ENCODE data around the gene NAA15.
"Not testable (repeated sequence)": the region's sequence is repeated elsewhere in the genome, so short reads cannot be mapped to it uniquely, and the experiment has no call there.

NAA15 gene

DNA sequence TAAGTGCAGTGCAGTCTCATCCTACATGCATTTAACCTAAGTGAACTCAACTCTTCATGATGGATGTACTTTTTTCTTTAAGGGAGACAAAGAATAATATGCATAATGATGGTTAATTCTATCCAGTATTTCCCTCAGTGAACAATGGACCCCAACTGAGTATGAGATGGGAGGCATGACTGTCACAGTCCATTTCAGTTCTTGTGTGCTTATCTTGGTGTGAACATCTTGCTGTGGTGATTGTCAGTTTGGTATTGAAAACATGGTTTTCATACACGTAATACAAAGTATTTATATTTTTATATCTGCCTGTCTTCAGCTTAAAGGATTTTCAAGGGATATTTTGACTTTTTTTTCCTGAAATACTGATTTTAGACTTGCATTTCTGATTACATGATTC is 72.9 kb downstream of the NAA15 start:
- H3K9me3 ChIP-seq (ENCODE audit: low read length), result no peaks in the 10 kb centered on the region
- H3K4me1 ChIP-seq (ENCODE audit: insufficient read depth, low read length), result no peaks in the 10 kb centered on the region
- H3K27ac ChIP-seq (ENCODE audit: low read depth, low read length), result no peak overlapping the region
- H3K36me3 ChIP-seq (ENCODE audit: insufficient read depth, low read length), result peaks cover 40% of the 10 kb centered on the region
- no peak overlapping the region for H3K4me3 ChIP-seq (ENCODE audit: low read depth in 1 of 2, low read length in 2 of 2)
- no peak overlapping the region for H3K9ac ChIP-seq (ENCODE audit: low read length)
- H3K27me3 ChIP-seq (ENCODE audit: control insufficient read depth in 1 of 2, insufficient read depth in 2 of 2, low read length in 2 of 2), result no peaks in the 10 kb centered on the region

GRCh38 chr4:139386421-139386820 is 85.1 kb downstream of the NAA15 start:
- Histone ChIP-seq H3K4me3 (ENCODE audit: low read depth in 1 of 2, low read length in 2 of 2) (no peak overlapping the region), H3K27ac (ENCODE audit: low read depth, low read length) (no peak overlapping the region), H3K9me3 (ENCODE audit: low read length) (no peaks in the 10 kb centered on the region), H3K27me3 (ENCODE audit: control insufficient read depth in 1 of 2, insufficient read depth in 2 of 2, low read length in 2 of 2) (no peaks in the 10 kb centered on the region), H3K9ac (ENCODE audit: low read length) (no peak overlapping the region), H3K36me3 (ENCODE audit: insufficient read depth, low read length) (peaks cover 25% of the 10 kb centered on the region), H3K4me1 (ENCODE audit: insufficient read depth, low read length) (no peaks in the 10 kb centered on the region)

- Histone ChIP-seq H3K4me1 (ENCODE audit: insufficient read depth, low read length) (no peaks in the 10 kb centered on the region), H3K9ac (ENCODE audit: low read length) (no peak overlapping the region), H3K36me3 (ENCODE audit: insufficient read depth, low read length) (peaks cover 25% of the 10 kb centered on the region), H3K27me3 (ENCODE audit: control insufficient read depth in 1 of 2, insufficient read depth in 2 of 2, low read length in 2 of 2) (no peaks in the 10 kb centered on the region), H3K27ac (ENCODE audit: low read depth, low read length) (no peak overlapping the region), H3K9me3 (ENCODE audit: low read length) (no peaks in the 10 kb centered on the region), H3K4me3 (ENCODE audit: low read depth in 1 of 2, low read length in 2 of 2) (no peak overlapping the region)
Measured at GRCh38 chr4:139389102-139389501, 87.8 kb downstream of the NAA15 start.

DNA sequence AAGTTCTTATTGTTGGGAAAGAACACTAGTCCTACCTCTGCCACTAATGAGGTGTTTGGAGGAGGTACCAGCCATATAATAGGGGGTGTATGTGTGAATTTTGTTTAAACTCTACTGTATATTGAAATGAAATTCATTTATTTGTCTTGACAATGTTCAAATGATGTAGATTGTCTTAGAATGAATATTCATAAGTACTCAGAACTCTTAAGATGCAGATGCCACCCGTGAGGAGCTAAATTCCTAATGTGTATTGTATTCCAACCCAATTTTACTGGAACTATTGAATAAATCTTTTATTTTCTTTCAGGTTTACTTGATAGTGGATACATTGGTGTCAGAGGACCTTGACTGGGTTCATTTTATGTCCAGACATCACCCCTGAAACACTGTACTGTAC is 88.7 kb downstream of the NAA15 start:
- Histone ChIP-seq H3K27ac (ENCODE audit: low read depth, low read length) (no peak overlapping the region), H3K9ac (ENCODE audit: low read length) (no peak overlapping the region), H3K9me3 (ENCODE audit: low read length) (no peaks in the 10 kb centered on the region), H3K4me1 (ENCODE audit: insufficient read depth, low read length) (no peaks in the 10 kb centered on the region), H3K36me3 (ENCODE audit: insufficient read depth, low read length) (peaks cover 25% of the 10 kb centered on the region), H3K4me3 (ENCODE audit: low read depth in 1 of 2, low read length in 2 of 2) (no peak overlapping the region), H3K27me3 (ENCODE audit: control insufficient read depth in 1 of 2, insufficient read depth in 2 of 2, low read length in 2 of 2) (no peaks in the 10 kb centered on the region)

- H3K4me1 ChIP-seq (ENCODE audit: insufficient read depth, low read length), result no peaks in the 10 kb centered on the region
- H3K27ac ChIP-seq (ENCODE audit: low read depth, low read length), result no peak overlapping the region
- no peaks in the 10 kb centered on the region for H3K27me3 ChIP-seq (ENCODE audit: control insufficient read depth in 1 of 2, insufficient read depth in 2 of 2, low read length in 2 of 2)
- H3K9ac ChIP-seq (ENCODE audit: low read length), result no peak overlapping the region
- peaks cover 16% of the 10 kb centered on the region for H3K36me3 ChIP-seq (ENCODE audit: insufficient read depth, low read length)
- H3K4me3 ChIP-seq (ENCODE audit: low read depth in 1 of 2, low read length in 2 of 2), result no peak overlapping the region
- no peaks in the 10 kb centered on the region for H3K9me3 ChIP-seq (ENCODE audit: low read length)
Measured at GRCh38 chr4:139391731-139392130, 90.4 kb downstream of the NAA15 start.

DNA sequence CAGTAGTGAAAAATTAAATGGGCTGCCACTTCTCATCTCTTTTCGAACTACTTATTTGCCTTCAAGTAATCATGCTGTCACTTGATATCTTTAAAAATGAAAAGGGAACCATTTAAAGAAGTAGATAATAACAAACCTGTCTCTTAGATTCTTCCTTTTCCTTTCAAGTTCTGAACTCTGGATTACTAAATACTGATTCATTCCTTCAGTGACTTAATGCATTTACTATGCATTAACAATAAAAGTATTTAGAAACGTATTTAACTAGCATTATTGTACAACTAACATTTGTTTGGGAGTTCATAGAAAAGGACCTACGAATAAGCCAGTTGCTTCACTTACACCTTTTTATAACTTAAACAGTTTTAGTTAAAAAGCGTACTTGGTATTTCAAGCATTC is 91.5 kb downstream of the NAA15 start:
- no peaks in the 10 kb centered on the region for H3K9me3 ChIP-seq (ENCODE audit: low read length)
- no peaks in the 10 kb centered on the region for H3K4me1 ChIP-seq (ENCODE audit: insufficient read depth, low read length)
- H3K36me3 ChIP-seq (ENCODE audit: insufficient read depth, low read length), result peaks cover 12% of the 10 kb centered on the region
- H3K27ac ChIP-seq (ENCODE audit: low read depth, low read length), result no peak overlapping the region
- H3K4me3 ChIP-seq (ENCODE audit: low read depth in 1 of 2, low read length in 2 of 2), result no peak overlapping the region
- no peak overlapping the region for H3K9ac ChIP-seq (ENCODE audit: low read length)
- H3K27me3 ChIP-seq (ENCODE audit: control insufficient read depth in 1 of 2, insufficient read depth in 2 of 2, low read length in 2 of 2), result no peaks in the 10 kb centered on the region

GRCh38 chr4:139401368-139401767 is 100.1 kb downstream of the NAA15 start:
- no peaks in the 10 kb centered on the region for H3K36me3 ChIP-seq (ENCODE audit: insufficient read depth, low read length)
- H3K27me3 ChIP-seq (ENCODE audit: control insufficient read depth in 1 of 2, insufficient read depth in 2 of 2, low read length in 2 of 2), result no peaks in the 10 kb centered on the region
- no peak overlapping the region for H3K4me3 ChIP-seq (ENCODE audit: low read depth in 1 of 2, low read length in 2 of 2)
- H3K9me3 ChIP-seq (ENCODE audit: low read length), result no peaks in the 10 kb centered on the region
- no peaks in the 10 kb centered on the region for H3K4me1 ChIP-seq (ENCODE audit: insufficient read depth, low read length)
- no peak overlapping the region for H3K9ac ChIP-seq (ENCODE audit: low read length)
- H3K27ac ChIP-seq (ENCODE audit: low read depth, low read length), result no peak overlapping the region

DNA sequence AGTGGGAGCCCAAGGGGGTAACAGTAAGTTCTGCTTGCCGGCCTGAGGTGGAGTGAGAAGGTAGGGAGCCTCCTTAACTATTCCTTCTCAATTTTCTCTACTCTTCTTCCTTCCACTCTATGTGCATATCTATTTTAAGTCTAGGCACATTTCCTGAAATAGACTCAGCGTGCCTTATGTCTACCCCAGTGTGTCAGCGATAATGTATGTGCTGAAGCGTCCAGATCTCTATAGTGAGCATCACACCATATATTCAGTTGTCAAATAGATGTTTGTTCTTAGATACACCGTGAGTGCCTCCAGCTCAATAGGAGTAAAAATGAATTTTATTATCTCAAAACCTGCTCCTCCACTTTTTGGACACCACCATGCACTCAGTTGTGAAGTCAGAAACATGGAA is 101.1 kb downstream of the NAA15 start:
- Histone ChIP-seq H3K9me3 (ENCODE audit: low read length) (no peaks in the 10 kb centered on the region), H3K36me3 (ENCODE audit: insufficient read depth, low read length) (no peaks in the 10 kb centered on the region), H3K27me3 (ENCODE audit: control insufficient read depth in 1 of 2, insufficient read depth in 2 of 2, low read length in 2 of 2) (no peaks in the 10 kb centered on the region), H3K4me3 (ENCODE audit: low read depth in 1 of 2, low read length in 2 of 2) (no peak overlapping the region), H3K4me1 (ENCODE audit: insufficient read depth, low read length) (no peaks in the 10 kb centered on the region), H3K9ac (ENCODE audit: low read length) (no peak overlapping the region), H3K27ac (ENCODE audit: low read depth, low read length) (no peak overlapping the region)

GRCh38 chr4:139403462-139403861 is 102.2 kb downstream of the NAA15 start:
- H3K27me3 ChIP-seq (ENCODE audit: control insufficient read depth in 1 of 2, insufficient read depth in 2 of 2, low read length in 2 of 2), result no peaks in the 10 kb centered on the region
- no peaks in the 10 kb centered on the region for H3K36me3 ChIP-seq (ENCODE audit: insufficient read depth, low read length)
- H3K9me3 ChIP-seq (ENCODE audit: low read length), result no peaks in the 10 kb centered on the region
- no peak overlapping the region for H3K9ac ChIP-seq (ENCODE audit: low read length)
- no peaks in the 10 kb centered on the region for H3K4me1 ChIP-seq (ENCODE audit: insufficient read depth, low read length)
- H3K4me3 ChIP-seq (ENCODE audit: low read depth in 1 of 2, low read length in 2 of 2), result no peak overlapping the region
- H3K27ac ChIP-seq (ENCODE audit: low read depth, low read length), result no peak overlapping the region

DNA sequence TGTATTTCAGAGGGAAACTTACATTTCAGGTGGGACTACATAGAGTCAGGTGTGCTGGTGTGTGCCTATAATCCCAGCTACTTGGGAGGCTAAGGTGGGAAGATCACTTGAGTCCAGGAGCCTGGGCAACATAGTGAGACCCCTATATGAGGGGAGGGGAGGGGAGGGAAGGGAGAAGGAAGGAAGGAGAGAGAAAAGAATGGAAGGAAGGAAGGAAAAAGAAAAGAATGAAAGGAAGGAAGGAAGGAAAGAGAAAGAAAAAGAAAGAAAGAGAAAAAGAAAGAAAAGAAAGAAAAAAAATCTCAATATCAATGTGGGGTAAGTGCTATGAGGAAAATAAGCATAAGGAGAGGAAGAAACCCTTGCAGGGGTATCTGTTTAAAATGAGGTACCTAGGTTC is 109.0 kb downstream of the NAA15 start:
- Histone ChIP-seq H3K9ac (ENCODE audit: low read length) (no peak overlapping the region), H3K9me3 (ENCODE audit: low read length) (no peaks in the 10 kb centered on the region), H3K4me3 (ENCODE audit: low read depth in 1 of 2, low read length in 2 of 2) (no peak overlapping the region), H3K4me1 (ENCODE audit: insufficient read depth, low read length) (no peaks in the 10 kb centered on the region), H3K27me3 (ENCODE audit: control insufficient read depth in 1 of 2, insufficient read depth in 2 of 2, low read length in 2 of 2) (no peaks in the 10 kb centered on the region), H3K36me3 (ENCODE audit: insufficient read depth, low read length) (no peaks in the 10 kb centered on the region), H3K27ac (ENCODE audit: low read depth, low read length) (no peak overlapping the region)

DNA sequence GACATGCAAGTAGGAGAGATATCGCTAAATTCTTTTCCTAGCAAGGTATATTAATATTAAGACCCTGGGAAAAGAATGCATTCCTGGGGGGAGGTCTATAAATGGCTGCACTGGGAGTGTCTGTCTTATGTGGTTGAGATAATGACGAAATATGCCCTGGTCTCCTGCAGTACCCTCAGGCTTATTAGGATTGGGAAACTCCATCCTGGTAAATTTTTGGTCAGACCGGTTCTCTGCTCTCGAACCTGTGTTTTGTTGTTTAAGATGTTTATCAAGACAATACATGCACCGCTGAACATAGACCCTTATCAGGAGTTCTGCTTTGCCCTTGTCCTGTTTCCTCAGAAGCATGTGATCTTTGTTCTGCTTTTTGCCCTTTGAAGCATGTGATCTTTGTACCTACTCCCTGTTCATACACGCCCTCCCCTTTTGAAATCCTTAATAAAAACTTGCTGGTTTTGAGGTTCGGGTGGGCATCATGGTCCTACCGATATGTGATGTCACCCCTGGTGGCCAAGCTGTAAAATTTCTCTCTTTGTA is 113.4 kb downstream of the NAA15 start:
- H3K27me3 ChIP-seq (ENCODE audit: control insufficient read depth in 1 of 2, insufficient read depth in 2 of 2, low read length in 2 of 2); H3K9me3 ChIP-seq (ENCODE audit: low read length); H3K36me3 ChIP-seq (ENCODE audit: insufficient read depth, low read length); H3K9ac ChIP-seq (ENCODE audit: low read length); H3K27ac ChIP-seq (ENCODE audit: low read depth, low read length); H3K4me3 ChIP-seq (ENCODE audit: low read depth in 1 of 2, low read length in 2 of 2); H3K4me1 ChIP-seq (ENCODE audit: insufficient read depth, low read length): not testable (repeated sequence)

- Histone ChIP-seq H3K9ac (ENCODE audit: low read length) (no peak overlapping the region), H3K36me3 (ENCODE audit: insufficient read depth, low read length) (no peaks in the 10 kb centered on the region)
Measured at GRCh38 chr4:139416073-139416673, 114.9 kb downstream of the NAA15 start.

More at GRCh38 chr4:139416073-139416673, 114.9 kb downstream of the NAA15 start:
- Histone ChIP-seq H3K4me3 (ENCODE audit: low read depth in 1 of 2, low read length in 2 of 2) (no peak overlapping the region), H3K27ac (ENCODE audit: low read depth, low read length) (no peak overlapping the region), H3K9me3 (ENCODE audit: low read length) (no peaks in the 10 kb centered on the region), H3K4me1 (ENCODE audit: insufficient read depth, low read length) (peaks cover 6% of the 10 kb centered on the region), H3K27me3 (ENCODE audit: control insufficient read depth in 1 of 2, insufficient read depth in 2 of 2, low read length in 2 of 2) (no peaks in the 10 kb centered on the region)
